Skin of body (tissue), 2 donors: ENCODE results near the gene FAU. TPM values are rescaled to one million over a fixed set of nuclear protein-coding genes. Genes with fewer than 3 reads are reported as not detected.

Source experiments
- DNase-seq: peaks from one replicate; lab custom pipeline; 2025; lab: John Stamatoyannopoulos, UW
- total RNA-seq: library from RNA; depleted of rRNA; stranded (reverse); fragments of >200 nt; gene quantifications from one replicate; pipeline ENCODE4 v1.2.3, GENCODE V29; 2014

Gene FAU
- total RNA-seq, 1 donor from 2014 or later, result 353 TPM

DNA sequence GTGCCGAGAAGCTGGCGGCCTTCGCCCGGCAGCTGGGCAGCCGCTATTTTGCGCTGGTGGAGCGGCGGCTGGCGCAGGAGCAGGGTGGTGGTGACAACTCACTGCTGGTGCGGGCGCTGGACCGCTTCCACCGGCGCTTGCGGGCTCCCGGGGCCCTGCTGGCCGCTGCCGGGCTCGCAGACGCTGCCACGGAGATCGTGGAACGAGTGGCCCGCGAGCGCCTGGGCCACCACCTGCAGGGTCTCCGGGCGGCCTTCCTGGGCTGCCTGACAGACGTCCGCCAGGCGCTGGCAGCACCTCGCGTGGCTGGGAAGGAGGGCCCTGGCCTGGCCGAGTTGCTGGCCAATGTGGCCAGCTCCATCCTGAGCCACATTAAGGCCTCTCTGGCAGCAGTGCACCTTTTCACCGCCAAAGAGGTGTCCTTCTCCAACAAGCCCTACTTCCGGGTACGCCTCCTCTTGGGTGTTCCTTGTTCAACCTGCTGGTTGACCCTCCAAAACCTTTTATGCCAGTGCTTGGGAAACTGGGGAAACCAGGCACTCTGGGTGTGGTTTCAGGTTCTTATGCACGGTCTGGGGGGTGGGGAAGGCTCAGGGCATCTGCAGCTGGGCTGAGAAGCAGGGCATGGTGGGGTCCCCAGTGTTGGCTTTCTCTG lies 13.3 kb downstream of the FAU start:
- DNase-seq, result no peak

DNA sequence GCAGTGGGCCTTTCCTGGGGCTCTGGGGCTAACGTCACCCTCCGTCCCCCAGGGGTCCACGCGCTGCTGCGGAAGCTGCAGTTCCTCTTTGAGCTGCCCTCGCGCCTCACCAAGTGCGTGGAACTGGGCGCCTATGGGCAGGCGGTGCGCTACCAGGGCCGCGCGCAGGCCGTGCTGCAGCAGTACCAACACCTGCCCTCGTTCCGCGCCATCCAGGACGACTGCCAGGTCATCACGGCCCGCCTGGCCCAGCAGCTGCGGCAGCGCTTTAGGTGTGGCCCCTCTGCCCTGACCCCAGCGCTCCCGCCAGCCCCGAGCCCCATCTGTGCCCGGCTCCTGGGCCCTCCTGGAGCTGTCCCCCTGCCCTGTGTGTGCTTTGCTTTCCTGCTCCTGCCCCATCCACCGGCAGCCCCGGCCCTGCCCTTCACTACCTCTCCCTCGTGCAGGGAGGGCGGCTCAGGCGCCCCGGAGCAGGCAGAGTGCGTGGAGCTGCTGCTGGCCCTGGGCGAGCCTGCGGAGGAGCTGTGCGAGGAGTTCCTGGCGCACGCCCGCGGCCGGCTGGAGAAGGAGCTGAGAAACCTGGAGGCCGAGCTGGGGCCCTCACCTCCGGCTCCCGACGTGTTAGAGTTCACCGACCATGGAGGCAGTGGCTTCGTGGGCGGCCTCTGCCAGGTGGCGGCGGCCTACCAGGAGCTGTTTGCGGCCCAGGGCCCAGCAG lies 14.0 kb downstream of the FAU start:
- no peak for DNase-seq

DNA sequence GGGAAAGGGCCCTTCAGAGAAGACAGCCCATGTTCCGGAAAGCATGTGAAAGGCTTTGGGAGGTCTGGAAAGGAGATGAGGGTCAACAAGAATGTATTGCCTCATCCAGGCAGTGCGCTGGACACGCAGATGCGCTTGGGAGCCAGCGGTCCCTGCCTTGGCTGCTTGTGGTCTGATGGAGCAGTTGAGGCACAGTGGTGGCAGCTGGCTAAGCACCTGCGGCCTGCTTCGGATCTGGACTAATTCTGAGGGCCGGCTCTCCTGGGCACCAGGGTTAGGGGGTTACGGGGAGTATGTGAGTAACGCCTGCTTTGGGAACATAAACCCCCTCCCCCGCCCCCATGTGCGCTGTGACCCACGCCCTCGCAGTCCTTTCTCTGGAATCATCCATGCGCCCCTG lies 14.9 kb downstream of the FAU start:
- no peak for DNase-seq

DNA sequence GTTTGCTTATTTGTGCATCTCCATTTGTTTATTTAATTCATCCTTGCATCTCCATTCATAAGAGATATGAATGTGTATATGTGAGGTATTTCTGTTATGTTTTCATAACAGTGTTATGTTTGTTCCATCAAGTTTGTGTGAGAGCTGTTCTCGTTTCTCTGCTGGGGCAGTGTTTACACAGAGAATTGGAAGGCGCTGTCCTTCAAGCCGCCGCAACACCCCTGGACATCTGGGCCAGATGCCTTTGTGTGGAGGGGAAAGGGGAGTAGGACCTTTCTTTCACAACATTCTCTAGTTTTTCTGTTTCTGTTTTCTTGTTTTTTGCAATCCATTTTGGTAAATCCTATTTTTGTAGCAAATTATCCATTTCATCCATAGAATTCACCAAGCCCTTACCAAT lies 17.3 kb downstream of the FAU start:
- no peak for DNase-seq

DNA sequence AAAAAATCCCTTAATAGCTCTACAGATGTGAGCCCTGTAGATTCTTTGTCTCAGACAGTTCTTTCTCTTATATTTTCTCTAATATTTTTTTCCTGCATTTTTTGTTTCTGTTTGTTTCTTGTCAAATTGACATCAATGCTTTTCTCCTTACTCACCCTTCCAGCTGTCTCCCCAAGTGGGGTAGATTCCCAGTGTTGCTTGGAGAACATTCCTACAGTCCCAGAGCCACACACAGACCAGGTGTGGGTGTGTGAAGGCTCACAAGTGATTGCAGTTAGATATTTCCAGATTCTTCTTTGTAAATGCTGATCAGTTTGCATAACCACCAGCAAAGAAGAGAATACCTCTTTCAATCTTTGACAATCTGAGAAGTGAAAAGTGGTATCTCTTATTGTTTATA lies 18.5 kb downstream of the FAU start:
- no peak for DNase-seq

DNA sequence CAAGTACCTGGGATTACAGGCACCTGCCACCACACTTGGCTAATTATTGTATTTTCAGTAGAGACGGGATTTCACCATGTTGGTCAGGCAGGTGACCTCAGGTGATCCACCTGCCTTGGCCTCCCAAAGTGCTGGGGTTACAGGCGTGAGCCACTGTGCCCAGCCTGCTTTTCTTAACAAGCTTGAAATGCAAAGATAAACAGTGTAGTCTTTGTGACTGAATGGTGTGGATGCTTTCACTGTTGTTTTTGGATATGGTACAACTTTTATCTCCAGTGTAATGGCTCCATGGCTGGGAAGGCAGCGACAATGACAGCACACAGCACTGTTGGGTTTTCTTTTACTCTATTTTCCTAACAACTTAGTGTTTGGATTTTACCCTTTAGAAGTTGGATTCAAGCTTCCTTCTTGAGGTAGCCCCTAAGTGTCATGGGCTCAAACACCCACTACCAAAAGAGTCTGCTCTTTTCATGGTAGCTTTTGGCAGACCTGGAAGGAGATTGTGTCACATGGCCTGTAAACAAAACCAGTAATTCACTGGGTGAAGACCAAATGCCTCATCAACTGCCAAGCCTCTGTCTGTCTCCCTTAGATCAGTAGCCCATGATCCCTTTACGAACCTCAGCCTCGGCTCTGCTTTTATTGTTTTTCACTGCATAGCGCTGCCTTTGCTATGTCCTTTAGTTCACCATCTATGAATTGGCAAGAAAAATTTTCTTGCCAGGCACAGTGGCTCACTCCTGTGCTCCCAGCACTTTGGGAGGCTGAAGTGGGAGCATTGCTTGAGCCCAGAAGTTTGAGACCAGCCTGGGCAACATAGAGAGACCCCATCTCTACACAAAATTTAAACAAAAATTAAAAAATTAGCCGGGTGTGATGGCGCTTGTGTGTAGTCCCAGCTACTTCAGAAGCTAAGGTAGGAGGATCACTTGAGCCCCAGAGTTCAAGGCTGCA lies 19.5 kb downstream of the FAU start:
- no peak for DNase-seq

DNA sequence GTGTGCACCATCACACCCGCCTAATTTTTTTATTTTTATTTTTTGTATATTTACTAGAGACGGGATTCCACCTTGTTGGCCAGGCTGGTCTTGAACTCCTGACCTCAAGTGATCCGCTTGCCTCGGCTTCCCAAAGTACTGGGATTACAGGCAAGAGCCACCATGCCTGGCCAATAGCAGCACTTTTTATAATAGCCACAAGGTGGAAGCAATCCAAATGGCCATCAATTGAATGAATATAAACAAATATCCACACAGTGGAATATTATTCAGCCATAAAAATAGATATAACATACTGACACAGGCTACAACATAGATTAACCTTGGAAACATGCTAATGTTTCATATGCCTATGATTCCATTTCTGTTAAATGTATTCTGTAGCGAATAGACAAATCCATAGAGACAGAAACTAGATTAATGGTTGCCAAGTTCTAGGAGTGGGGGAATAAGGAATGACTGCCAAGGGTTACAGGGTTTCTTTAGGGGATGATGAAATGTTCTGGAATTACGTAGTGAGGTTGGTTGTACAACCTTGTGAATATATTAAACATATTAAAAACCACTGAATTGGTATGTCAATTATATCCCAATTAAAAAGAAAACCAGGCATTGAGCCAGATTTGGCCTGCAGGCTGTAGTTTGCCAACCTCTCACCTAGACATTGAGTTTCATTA lies 21.1 kb downstream of the FAU start:
- no peak for DNase-seq

DNA sequence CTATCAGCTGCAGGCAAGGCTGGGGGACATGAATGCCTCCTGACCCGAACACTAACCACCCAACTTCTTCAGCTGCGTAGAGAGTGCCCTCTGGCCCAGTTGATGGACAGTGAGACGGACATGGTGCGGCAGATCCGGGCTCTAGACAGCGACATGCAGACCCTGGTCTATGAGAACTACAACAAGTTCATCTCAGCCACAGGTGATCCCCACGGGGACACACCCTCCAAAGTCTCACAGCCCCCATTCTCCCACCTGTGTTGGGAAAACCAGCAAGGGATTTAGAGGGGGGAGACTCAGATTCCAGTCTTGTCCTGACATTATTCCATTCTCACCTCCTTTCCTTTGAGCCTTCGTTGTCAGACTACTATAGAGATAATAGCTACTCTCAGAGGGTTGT lies 25.0 kb downstream of the FAU start:
- DNase-seq, result no peak

DNA sequence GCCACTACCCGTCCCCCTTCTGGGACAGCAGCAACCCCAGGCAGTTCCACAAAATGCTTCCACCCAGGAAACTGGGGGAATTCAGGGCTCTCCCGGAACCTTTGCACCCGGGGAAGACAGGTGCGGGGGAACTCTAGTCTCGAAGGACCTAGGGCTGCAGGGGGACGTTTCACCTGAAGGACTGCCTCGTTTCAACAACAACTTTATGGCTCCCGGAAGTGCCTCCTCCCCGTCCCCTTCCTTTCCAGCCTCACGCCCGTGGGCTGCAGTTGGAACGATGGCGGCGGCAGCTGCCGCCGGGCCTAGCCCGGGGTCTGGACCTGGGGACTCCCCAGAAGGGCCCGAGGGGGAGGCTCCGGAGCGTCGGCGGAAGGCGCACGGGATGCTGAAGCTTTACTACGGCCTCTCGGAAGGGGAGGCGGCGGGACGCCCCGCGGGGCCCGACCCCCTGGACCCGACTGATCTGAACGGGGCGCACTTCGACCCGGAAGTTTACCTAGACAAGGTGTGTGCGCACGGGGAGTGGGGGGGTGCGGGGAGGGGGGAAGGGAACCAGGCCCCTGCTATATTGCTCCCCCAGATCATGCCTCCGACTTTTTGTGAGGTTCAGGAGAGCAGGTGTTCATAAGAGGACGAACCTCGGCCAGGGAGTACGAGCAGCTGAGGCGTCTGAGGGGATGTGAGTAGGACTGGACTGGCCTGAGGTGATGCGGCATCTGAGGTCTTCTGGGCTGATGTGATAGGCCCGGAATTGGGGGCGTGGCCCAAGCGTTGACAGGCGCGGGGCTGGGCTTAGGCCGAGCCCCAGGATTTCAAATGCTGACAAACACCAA lies 25.7 kb downstream of the FAU start, which contains the start of gene VPS51:
TSS of gene VPS51 (plus strand) at position 241 of the 833 bp plus-strand sequence. CDS start at position 278, 37 bp downstream.
- DNase-seq, result peak; percentile 93

DNA sequence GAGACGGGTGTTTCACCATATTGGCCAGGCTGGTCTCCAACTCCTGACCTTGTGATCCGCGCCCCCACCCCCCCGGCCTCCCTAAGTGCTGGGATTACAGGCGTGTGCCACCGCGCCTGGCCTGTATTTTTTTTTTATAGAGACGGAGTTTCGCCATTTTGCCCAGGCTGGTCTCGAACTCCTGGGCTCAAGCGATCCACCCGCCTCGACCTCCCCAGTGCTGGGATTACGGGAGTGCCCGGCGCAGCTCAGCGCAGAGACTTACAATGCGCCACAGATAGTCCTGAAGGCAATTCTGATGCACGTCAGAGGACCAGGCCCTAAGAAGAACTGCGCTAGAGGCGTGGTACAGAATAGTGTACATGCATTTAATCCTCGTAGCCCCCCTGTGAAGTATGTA lies 26.5 kb downstream of the FAU start:
- DNase-seq, result no peak

DNA sequence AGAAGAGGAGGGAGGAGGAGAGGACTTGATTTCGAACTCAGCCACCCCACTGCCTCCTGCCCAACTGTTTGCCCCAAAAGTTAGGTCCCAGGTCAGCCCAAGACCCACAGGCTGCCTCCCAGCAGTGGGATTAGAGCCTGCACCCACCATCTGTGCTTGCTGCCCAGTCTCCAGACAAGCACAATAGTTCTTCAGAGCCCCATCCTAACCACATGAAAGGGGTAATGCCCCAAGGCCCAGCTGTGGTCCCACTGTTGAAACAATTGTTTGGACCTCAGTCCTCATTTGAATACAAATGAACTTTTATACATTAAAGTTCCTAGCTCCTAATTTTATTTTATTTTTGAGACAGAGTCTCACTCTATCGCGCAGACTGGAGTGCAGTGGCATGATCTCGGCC lies 31.3 kb downstream of the FAU start:
- no peak for DNase-seq

DNA sequence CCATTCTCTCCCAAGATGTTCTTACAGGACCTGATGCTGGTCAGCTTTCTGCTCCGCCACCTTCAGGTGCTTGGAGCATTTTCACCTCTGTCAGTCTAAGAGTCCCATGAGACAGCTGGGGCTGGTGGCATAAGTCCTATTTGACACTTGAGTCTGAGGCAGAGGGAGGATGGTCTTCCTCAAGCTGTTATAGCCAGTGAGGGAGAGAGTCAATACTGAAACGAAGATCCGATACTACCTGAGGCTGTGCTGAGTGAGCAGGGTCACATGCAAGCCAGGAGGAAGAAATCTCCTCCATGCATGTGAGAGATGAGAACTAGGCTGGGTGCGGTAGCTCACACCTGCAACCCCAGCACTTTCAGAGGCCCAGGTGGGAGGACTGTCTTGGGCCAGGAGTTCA lies 32.3 kb downstream of the FAU start:
- DNase-seq, result no peak

DNA sequence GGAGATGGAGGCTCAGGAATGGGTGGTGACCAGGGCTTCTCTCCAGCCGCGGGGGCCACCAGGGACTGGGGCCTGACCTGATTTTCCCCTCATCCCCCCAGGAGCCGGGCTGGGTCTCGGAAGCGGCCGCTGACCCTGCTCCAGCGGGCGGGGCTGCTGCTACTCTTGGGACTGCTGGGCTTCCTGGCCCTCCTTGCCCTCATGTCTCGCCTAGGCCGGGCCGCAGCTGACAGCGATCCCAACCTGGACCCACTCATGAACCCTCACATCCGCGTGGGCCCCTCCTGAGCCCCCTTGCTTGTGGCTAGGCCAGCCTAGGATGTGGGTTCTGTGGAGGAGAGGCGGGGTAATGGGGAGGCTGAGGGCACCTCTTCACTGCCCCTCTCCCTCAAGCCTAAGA lies 34.1 kb downstream of the FAU start:
- DNase-seq, result no peak

DNA sequence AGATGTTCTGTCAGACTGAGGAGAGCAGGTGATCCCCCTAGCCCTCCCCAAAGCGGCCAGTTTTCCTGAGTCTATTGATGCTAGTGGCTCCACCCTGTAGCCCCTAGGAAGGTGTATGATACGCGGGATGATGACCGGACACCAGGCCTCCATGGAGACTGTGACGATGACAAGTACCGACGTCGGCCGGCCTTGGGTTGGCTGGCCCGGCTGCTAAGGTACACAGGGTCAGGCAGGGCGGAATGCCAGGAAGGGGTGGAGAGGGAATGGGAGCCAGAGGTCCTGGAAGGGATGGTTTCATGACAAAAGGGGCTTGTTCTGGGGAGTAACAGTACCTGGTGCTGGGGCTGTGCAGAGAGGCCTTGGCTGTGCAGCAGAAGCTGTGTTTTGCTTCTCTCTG lies 34.7 kb downstream of the FAU start:
- DNase-seq, result no peak

DNA sequence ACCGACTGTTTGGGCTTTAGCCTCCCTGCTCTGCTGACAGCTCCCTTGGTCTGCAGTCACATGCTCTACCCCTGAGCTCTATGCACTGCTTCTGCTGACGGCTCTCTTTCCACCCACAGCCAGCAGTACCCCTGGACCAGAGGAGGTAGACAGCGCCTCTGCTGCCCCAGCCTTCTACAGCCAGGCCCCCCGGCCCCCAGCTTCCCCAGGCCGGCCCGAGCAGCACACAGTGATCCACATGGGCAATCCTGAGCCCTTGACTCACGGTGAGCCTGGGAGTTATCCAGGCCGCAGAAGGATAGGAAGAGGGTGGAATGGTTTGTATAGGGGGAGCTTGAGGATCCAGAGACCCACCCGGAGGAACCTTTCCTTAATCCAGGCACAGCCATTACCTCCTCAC lies 35.1 kb downstream of the FAU start:
- no peak for DNase-seq

DNA sequence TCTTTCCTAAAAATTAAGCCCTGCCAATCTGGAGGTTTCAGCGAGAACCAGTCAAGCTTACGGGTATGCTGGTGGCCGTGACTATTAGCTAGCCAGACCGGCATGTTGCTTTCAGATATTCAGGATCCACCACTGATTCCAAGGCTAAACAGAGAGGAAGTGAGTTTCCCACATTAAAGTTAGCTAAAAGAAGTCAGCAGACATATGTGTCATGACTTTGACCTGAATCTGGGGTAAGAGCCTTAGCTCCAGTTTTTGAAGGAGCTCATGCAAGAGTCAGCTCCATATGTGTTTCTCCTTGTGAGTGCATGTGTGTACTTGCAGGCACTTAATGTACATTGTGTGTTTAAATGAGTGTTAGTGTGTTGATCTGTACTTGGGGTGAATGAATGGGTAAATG lies 36.5 kb downstream of the FAU start:
- DNase-seq, result no peak

DNA sequence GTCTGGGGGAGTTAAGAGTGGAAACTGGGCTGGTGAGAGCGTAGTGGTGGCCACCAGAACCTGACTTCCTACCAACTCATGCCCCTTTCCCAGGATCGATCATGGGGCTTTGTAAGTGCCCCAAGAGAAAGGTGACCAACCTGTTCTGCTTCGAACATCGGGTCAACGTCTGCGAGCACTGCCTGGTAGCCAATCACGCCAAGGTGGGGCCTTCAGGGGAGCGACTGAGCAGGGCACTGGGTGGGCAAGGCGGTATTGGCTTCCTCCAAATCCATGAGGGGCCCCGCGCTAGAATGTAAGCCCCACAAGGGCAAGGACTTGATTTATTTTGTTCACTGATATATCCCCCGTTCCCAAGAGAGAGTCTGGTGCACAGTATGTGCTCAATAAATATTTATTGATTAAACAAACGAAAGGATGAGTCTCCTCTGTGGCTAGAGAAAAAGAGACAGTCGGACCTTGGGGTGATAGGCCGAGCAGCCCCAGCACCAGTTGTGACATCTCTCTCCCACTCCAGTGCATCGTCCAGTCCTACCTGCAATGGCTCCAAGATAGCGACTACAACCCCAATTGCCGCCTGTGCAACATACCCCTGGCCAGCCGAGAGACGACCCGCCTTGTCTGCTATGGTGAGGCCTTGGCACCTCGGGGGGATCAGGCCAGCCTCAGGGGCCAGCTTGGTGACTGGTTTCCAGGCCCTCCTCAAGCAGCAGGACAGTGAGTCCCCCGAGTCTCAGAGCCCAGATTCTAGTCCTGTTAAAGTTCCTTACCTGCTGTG lies 37.1 kb downstream of the FAU start:
- DNase-seq, result no peak

DNA sequence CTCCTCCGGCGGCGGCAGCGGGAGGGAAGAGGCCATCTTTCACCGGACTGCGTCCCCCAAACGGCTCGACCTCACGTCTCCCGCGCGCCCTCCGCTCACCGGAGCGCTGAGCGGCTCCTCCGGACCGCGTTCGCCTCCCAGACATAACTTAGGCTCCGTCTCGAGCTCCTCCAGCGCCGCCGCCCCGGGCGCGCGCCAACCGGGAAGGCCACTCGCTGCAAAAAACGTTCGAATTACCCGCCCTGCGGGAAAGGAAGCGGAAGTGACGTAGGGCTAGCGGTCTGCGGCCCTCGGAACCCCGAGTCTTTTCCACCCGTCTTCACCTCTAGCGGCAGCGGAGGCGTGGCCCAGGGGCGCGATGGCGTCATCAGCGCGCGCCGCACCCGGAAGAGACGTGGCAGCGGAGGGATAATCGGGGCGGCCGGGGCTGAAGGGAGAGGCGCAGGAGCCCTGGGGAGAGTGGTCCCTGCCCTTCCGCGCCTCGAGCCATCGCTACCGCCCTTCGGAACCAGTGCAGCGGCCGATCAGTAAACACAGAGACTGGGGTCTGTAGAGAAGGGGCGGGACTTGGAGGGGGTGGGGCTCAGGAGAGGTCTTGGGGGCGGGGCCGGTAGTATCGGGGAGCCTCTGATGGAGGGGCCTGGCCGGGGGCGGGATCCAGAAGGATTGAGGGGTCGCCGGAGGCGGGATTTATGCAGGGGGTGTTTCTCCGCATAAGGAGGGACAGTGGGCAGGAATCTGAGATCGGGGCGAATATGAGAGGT lies 37.9 kb downstream of the FAU start, which contains the start of the genes CDCA5 and ZFPL1:
TSS of gene CDCA5 (minus strand) at position 207 of the 764 bp plus-strand sequence. CDS start at position 145, 62 bp downstream.
TSS of gene ZFPL1 (plus strand) at position 389 of the 764 bp plus-strand sequence. CDS start 477 bp downstream, outside the sequence.
- DNase-seq, result peak; percentile 94
